Neural cell (in vitro differentiated cells): ENCODE data around the gene ZNF561.

Experiments used
- CTCF ChIP-seq: fragments of 450-650 bp; IDR thresholded peaks from 2 replicates; pipeline ENCODE4 v1.5.1; 2014; ENCODE audit warnings: antibody characterized with exemption, mild to moderate bottlenecking, moderate library complexity; ENCODE audit not compliant: poor library complexity, severe bottlenecking
- EP300 ChIP-seq: fragments of 450-650 bp; conservative IDR thresholded peaks from 2 replicates; pipeline ENCODE4 v1.6.1; 2014; ENCODE audit warnings: antibody characterized with exemption, mild to moderate bottlenecking, moderate library complexity; ENCODE audit not compliant: poor library complexity, severe bottlenecking
- EZH2 ChIP-seq: fragments of 200-600, 300-800 bp; shearing (Covaris generic), sonication (generic); IDR thresholded peaks from 2 replicates; pipeline ENCODE4 v1.6.1; 2014; ENCODE audit warnings: antibody characterized with exemption, low read length, borderline replicate concordance, mild to moderate bottlenecking; ENCODE audit not compliant: insufficient read depth, poor library complexity, severe bottlenecking
- POLR2AphosphoS5 ChIP-seq: IDR thresholded peaks from 2 replicates; pipeline ENCODE4 v1.6.1; 2012
- REST ChIP-seq: IDR thresholded peaks from 2 replicates; pipeline ENCODE4 v1.6.1; 2012; ENCODE audit warnings: borderline replicate concordance
- SMC3 ChIP-seq: fragments of 450-650 bp; conservative IDR thresholded peaks from 2 replicates; pipeline ENCODE4 v1.6.1; 2014; ENCODE audit warnings: antibody characterized with exemption, mild to moderate bottlenecking, moderate library complexity; ENCODE audit not compliant: poor library complexity
- TAF1 ChIP-seq: IDR thresholded peaks from 2 replicates; pipeline ENCODE4 v1.6.1; 2012; ENCODE audit warnings: low read depth

GRCh38 chr19:9641810-9642209 is 20.8 kb upstream of the ZNF561 start:
- TF ChIP-seq EP300 = no peak
- TF ChIP-seq CTCF = no peak
- TF ChIP-seq EZH2 = no peak
- TF ChIP-seq TAF1 = no peak
- no peak for TF ChIP-seq POLR2AphosphoS5
- TF ChIP-seq REST = no peak
- no peak for TF ChIP-seq SMC3
